ENCODE results near the gene RAPGEF4. TPM values are rescaled to one million over a fixed set of nuclear protein-coding genes. Genes with fewer than 3 reads are reported as not detected.

RAPGEF4 gene
- total and polyA plus RNA-seq, 9 of the 15 experiments (the other 6 are each of a cell fraction or from before 2014, with no cell fraction given), result 0.04 to 0.33 (median 0.13) TPM; not detected in 6

DNA sequence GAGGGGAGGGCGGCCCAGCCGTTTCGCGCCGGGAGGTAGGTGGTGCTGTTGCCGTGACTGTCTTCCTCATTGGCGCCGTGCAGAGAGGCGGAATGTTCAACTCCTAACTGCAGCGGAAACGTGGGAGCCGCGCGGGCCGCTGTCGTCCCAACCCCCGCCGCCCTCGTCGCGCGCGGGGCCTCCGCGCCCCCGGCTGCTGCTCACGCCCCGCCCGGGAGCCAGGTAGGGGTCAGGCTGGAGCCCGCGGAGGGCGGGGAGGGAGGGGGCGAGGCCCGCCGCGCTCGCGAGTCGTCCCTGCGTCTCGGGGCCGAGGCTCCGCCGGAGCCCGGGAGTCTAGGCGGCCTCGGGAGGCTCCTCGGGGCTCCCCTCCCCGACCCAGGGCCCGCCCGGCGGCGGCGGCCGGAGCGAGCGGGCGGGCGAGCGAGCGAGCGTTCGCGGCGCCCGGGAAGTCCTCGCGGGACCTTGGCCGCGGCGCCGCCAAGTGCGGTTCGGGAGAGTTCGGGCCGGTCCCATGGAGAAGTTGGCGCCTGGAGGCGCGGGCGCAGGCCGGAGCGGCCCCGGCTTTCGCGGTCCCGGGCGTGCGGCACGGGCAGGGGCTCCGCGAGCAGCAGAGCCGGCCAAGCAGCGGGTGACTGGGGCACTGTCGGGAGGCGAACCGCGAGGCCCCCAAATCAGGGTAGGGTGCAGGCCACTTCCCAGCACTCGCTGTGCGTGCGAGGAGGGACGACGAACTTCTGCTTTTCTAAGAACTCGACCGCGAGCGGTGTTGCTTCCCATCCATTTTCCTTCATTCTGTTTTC is 340.3 kb downstream of the RAPGEF4 start, which contains the start of gene MAP3K20 (continued):
- TF ChIP-seq, protein P1, sequence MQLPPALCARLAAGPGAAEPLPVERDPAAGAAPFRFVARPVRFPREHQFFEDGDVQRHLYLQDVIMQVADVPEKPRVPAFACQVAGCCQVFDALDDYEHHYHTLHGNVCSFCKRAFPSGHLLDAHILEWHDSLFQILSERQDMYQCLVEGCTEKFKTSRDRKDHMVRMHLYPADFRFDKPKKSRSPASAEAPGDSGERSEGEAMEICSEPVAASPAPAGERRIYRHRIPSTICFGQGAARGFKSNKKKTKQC (CRISPR knock-in tag; IDR thresholded peaks at IDR 0.05), result peak; percentile 50; the same call in 1 of the 2 replicates
- TF ChIP-seq TCF3 (CRISPR knock-in tag; IDR thresholded peaks at IDR 0.05), result no peak; the same call in 1 of the 2 replicates
- TF ChIP-seq PRPF4 (IDR thresholded peaks at IDR 0.05; ENCODE audit: insufficient read depth, low read depth, low read length, poor library complexity, severe bottlenecking), result no peak
- no peak for TF ChIP-seq ERF (CRISPR knock-in tag; IDR thresholded peaks at IDR 0.05)
- TF ChIP-seq, protein P2, sequence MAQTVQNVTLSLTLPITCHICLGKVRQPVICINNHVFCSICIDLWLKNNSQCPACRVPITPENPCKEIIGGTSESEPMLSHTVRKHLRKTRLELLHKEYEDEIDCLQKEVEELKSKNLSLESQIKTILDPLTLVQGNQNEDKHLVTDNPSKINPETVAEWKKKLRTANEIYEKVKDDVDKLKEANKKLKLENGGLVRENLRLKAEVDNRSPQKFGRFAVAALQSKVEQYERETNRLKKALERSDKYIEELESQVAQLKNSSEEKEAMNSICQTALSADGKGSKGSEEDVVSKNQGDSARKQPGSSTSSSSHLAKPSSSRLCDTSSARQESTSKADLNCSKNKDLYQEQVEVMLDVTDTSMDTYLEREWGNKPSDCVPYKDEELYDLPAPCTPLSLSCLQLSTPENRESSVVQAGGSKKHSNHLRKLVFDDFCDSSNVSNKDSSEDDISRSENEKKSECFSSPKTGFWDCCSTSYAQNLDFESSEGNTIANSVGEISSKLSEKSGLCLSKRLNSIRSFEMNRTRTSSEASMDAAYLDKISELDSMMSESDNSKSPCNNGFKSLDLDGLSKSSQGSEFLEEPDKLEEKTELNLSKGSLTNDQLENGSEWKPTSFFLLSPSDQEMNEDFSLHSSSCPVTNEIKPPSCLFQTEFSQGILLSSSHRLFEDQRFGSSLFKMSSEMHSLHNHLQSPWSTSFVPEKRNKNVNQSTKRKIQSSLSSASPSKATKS (CRISPR knock-in tag; IDR thresholded peaks at IDR 0.05), result no peak
- no peak for TF ChIP-seq FUS (optimal IDR thresholded peaks at IDR 0.05; ENCODE audit: low read depth, low read length)
- no peak for TF ChIP-seq ZNF507 (tag; conservative IDR thresholded peaks at IDR 0.05)
- TF ChIP-seq, protein P3, sequence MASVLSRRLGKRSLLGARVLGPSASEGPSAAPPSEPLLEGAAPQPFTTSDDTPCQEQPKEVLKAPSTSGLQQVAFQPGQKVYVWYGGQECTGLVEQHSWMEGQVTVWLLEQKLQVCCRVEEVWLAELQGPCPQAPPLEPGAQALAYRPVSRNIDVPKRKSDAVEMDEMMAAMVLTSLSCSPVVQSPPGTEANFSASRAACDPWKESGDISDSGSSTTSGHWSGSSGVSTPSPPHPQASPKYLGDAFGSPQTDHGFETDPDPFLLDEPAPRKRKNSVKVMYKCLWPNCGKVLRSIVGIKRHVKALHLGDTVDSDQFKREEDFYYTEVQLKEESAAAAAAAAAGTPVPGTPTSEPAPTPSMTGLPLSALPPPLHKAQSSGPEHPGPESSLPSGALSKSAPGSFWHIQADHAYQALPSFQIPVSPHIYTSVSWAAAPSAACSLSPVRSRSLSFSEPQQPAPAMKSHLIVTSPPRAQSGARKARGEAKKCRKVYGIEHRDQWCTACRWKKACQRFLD (CRISPR knock-in tag; IDR thresholded peaks at IDR 0.05), result peak; percentile 55; the same call in 1 of the 2 replicates
- TF ChIP-seq SP2 (IDR thresholded peaks at IDR 0.05; ENCODE audit: extremely low read depth, low read depth, low read length, poor library complexity, severe bottlenecking), result no peak
- TF ChIP-seq, protein P4, sequence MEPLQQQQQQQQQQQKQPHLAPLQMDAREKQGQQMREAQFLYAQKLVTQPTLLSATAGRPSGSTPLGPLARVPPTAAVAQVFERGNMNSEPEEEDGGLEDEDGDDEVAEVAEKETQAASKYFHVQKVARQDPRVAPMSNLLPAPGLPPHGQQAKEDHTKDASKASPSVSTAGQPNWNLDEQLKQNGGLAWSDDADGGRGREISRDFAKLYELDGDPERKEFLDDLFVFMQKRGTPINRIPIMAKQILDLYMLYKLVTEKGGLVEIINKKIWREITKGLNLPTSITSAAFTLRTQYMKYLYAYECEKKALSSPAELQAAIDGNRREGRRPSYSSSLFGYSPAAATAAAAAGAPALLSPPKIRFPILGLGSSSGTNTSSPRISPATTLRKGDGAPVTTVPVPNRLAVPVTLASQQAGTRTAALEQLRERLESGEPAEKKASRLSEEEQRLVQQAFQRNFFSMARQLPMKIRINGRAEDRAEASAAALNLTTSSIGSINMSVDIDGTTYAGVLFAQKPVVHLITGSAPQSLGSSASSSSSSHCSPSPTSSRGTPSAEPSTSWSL (CRISPR knock-in tag; IDR thresholded peaks at IDR 0.05; ENCODE audit: borderline replicate concordance), result no peak
- peak; percentile 81 for TF ChIP-seq ZBTB7A (IDR thresholded peaks at IDR 0.05; ENCODE audit: borderline replicate concordance, control insufficient read depth, low read depth, low read length)
- TF ChIP-seq, protein P5, sequence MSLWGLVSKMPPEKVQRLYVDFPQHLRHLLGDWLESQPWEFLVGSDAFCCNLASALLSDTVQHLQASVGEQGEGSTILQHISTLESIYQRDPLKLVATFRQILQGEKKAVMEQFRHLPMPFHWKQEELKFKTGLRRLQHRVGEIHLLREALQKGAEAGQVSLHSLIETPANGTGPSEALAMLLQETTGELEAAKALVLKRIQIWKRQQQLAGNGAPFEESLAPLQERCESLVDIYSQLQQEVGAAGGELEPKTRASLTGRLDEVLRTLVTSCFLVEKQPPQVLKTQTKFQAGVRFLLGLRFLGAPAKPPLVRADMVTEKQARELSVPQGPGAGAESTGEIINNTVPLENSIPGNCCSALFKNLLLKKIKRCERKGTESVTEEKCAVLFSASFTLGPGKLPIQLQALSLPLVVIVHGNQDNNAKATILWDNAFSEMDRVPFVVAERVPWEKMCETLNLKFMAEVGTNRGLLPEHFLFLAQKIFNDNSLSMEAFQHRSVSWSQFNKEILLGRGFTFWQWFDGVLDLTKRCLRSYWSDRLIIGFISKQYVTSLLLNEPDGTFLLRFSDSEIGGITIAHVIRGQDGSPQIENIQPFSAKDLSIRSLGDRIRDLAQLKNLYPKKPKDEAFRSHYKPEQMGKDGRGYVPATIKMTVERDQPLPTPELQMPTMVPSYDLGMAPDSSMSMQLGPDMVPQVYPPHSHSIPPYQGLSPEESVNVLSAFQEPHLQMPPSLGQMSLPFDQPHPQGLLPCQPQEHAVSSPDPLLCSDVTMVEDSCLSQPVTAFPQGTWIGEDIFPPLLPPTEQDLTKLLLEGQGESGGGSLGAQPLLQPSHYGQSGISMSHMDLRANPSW (CRISPR knock-in tag; IDR thresholded peaks at IDR 0.05), result no peak
- no peak for TF ChIP-seq POLR2AphosphoS2 (IDR thresholded peaks at IDR 0.05; ENCODE audit: low read length)
- TF ChIP-seq FOXK2 (conservative IDR thresholded peaks at IDR 0.05 in 1 of 2, IDR thresholded peaks at IDR 0.05 in 1 of 2; ENCODE audit: low read depth in 2 of 2), result no peak
- peak; percentile 15; the same call in 1 of the 2 replicates for TF ChIP-seq NFE2 (IDR thresholded peaks at IDR 0.05; ENCODE audit: low read depth)

Measured in K562 (cell line).